ENCODE measurements around the gene BTNL8. TPM values are rescaled to one million over a fixed set of nuclear protein-coding genes. Genes with fewer than 3 reads are reported as not detected.

BTNL8 gene
- total and polyA plus RNA-seq, 2 experiments from 2014 or later: 9.8 to 19.1 TPM

DNA sequence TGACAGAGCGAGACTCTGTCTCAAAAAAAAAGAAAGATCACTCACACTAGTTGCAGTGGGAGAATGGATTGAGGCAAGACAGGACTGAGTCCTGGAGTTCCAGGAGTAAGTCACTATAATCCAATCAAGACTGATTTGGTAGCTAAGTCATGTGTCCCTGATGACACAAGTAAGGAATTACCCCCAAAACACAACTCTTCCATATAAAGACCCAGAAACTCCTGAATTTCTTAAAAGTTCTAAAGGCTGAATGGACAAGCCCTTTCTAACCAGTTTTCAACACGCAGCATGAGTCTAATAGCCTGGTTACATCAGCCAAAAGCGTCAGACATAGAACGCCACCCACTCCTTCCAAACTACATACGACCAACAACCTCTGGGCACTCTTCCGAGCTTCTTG, 40.4 kb upstream of the BTNL8 start:
- H3K9me3 ChIP-seq (ENCODE audit: low read depth): no peaks in the 10 kb centered on the region
- H3K36me3 ChIP-seq (replicated peaks; ENCODE audit: insufficient read depth, low read depth): no peaks in the 10 kb centered on the region
- H3K27ac ChIP-seq: no peak overlapping the region
- no peak for DNase-seq (ENCODE audit: low spot score)
- no peak overlapping the region for H3K4me2 ChIP-seq
- H3K79me2 ChIP-seq: peaks cover 52% of the 10 kb centered on the region
- peaks cover 8% of the 10 kb centered on the region for H3K4me1 ChIP-seq (ENCODE audit: insufficient read depth)
- no peak overlapping the region for H2AFZ ChIP-seq
- H4K20me1 ChIP-seq (ENCODE audit: insufficient read depth, poor library complexity, severe bottlenecking): no peaks in the 10 kb centered on the region
- no peak for TF ChIP-seq EZH2 (IDR thresholded peaks at IDR 0.05; ENCODE audit: borderline replicate concordance)
- no peak for TF ChIP-seq EZH2phosphoT487 (IDR thresholded peaks at IDR 0.05; ENCODE audit: low read depth, severe bottlenecking, unreplicated experiment)
- TF ChIP-seq CTCF (IDR thresholded peaks at IDR 0.05; ENCODE audit: poor library complexity): no peak
- WGBS (ENCODE audit: low lambda C conversion rate, missing lambda C conversion rate): 99% methylated on average over 6 of the region's 6 CpGs
- H3K27me3 ChIP-seq: no peaks in the 10 kb centered on the region
- no peaks in the 10 kb centered on the region for H3K9me2 ChIP-seq (replicated peaks; ENCODE audit: insufficient read depth)
- H3K4me3 ChIP-seq: no peak overlapping the region

DNA sequence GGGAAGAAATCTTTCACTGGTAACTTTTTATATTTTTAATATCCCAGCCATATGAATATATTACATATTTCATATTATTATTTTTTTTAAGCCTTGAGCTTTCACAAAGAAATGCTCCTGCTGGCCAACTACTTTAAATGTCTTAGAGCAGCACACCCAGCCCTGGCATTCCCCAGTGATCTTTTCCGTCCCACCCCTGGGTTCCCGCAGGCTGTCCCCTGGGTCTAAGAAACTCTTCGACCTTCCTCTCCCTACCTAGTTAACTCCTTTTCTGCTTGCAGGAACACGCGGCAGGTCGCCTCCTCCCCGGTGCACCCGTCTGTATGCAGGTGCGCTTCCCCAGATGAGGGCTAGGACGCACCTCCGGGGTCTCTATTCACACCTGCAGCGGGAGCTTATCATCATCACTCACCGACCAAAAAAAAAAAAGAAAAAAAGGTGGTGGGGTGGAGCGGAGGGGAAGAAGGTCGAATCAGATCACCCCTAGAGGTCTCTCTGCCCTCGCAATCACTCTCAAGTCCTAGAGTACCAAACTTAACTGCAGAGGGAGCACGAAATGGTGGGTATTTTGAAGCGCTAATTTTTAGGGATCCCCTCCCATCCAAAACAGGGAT, 38.6 kb upstream of the BTNL8 start:
- Histone ChIP-seq H3K4me1 (ENCODE audit: insufficient read depth) (peaks cover 9% of the 10 kb centered on the region), H3K9me2 (replicated peaks; ENCODE audit: insufficient read depth) (no peaks in the 10 kb centered on the region), H3K79me2 (peaks cover 44% of the 10 kb centered on the region), H3K9me3 (ENCODE audit: low read depth) (no peaks in the 10 kb centered on the region), H3K4me3 (peak overlapping the region; percentile 74), H3K36me3 (replicated peaks; ENCODE audit: insufficient read depth, low read depth) (no peaks in the 10 kb centered on the region), H2AFZ (peak overlapping the region; percentile 87), H3K27ac (peak overlapping the region; percentile 94), H4K20me1 (ENCODE audit: insufficient read depth, poor library complexity, severe bottlenecking) (no peaks in the 10 kb centered on the region), H3K27me3 (no peaks in the 10 kb centered on the region), H3K4me2 (peak overlapping the region; percentile 86)
- TF ChIP-seq EZH2 (IDR thresholded peaks at IDR 0.05; ENCODE audit: borderline replicate concordance) (no peak), EZH2phosphoT487 (IDR thresholded peaks at IDR 0.05; ENCODE audit: low read depth, severe bottlenecking, unreplicated experiment) (no peak), CTCF (IDR thresholded peaks at IDR 0.05; ENCODE audit: poor library complexity) (peak; percentile 19)
- 2% methylated on average over 17 of the region's 18 CpGs for WGBS (ENCODE audit: low lambda C conversion rate, missing lambda C conversion rate)
- peak; percentile 57 for DNase-seq (ENCODE audit: low spot score)

DNA sequence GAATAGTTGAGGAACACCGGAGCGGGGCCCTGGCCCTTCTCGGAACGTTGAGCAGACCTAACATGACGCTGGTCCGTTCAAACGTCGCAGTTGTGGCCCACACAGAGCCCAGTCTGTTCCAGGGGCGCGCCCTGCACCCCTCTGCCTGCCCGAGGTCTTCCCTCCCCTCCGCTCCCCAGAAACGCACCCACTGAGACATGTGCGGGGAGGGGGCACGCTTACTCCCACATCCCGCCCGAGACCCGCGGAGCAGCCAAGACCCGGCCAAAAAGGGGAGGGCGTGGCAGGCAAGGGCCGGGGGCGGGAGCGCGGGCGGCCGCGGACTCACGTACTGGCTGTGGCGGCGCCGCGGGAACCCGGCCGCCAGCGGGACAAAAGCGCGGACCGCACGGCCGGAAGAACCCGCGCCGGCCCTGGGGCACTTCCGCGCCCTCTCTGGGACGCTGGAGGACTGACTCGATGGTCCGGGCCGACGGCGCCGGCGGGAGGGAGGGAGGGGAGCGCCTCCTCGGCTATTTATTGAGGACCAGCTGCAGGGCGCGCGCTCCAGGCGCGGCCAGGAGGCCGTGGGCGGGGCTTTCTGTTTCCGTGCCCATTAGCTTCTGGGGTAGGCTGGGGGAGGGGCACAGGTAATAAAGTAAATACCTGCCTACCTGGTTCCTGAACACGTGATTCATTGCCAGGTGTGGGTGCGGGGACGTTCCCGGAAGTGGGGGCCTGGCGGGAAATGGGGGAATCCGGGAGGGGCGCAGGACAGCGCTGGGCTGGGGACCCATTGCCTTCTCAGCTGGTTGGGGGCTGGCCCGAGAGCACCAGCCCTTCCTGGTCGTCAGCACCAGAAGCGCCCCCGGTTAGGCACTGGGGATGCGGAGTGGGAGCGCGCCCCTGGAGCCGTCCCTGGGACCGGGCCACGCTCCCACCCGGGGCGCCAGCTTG, 37.8 kb upstream of the BTNL8 start, which contains the start of gene ZFP62:
Gene ZFP62, minus strand, starts transcription at position 390 of the 936 bp plus-strand sequence. Its CDS starts 57 bp downstream, at position 333.
- Histone ChIP-seq H3K27ac (peak within 1 kb of the TSS; percentile 94), H3K9me3 (ENCODE audit: low read depth) (no peaks in the 10 kb centered on the region), H2AFZ (peak within 1 kb of the TSS; percentile 87), H3K36me3 (replicated peaks; ENCODE audit: insufficient read depth, low read depth) (no peaks in the 10 kb centered on the region), H3K27me3 (no peaks in the 10 kb centered on the region), H3K79me2 (peaks cover 36% of the 10 kb centered on the region), H3K4me1 (ENCODE audit: insufficient read depth) (peaks cover 14% of the 10 kb centered on the region), H4K20me1 (ENCODE audit: insufficient read depth, poor library complexity, severe bottlenecking) (no peaks in the 10 kb centered on the region), H3K4me2 (peak within 1 kb of the TSS; percentile 86), H3K9me2 (replicated peaks; ENCODE audit: insufficient read depth) (no peaks in the 10 kb centered on the region), H3K4me3 (peak within 1 kb of the TSS; percentile 74)
- no peak for TF ChIP-seq EZH2 (IDR thresholded peaks at IDR 0.05; ENCODE audit: borderline replicate concordance)
- TF ChIP-seq CTCF (IDR thresholded peaks at IDR 0.05; ENCODE audit: poor library complexity): no peak
- TF ChIP-seq EZH2phosphoT487 (IDR thresholded peaks at IDR 0.05; ENCODE audit: low read depth, severe bottlenecking, unreplicated experiment): no peak
- DNase-seq (ENCODE audit: low spot score): peak; percentile 96
- 1% methylated on average over 37 of the region's 84 CpGs for WGBS (ENCODE audit: low lambda C conversion rate, missing lambda C conversion rate)

Data from hepatocyte (in vitro differentiated cells).